NCI-H69 (cell line): Measurements from ENCODE around the gene ADIG.
"Not testable (repeated sequence)": the region's sequence is repeated elsewhere in the genome, so short reads cannot be mapped to it uniquely, and the experiment has no call there.

ENCODE experiments used
- DNase-seq: peaks from one replicate; lab custom pipeline; 2025; lab: John Stamatoyannopoulos, UW

The ADIG gene

DNA sequence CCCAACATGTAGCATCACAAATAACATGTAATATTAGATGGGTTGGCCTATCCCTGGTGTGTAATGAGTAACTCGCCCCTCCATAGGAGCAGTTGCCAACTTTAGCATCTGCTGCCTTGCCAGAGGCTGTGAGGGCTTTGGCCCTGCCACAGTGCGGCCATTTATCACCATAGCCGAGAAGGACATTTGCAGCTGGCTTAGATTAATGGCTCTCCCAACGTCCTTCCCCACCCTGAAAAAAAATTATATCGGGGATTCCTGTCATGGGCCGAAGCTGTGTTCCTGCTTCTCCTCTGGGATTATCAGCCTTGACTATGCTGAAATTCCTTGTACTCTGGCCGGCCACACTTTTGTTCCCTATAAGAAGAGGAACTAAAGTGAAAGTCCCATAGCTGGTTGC lies 7.6 kb upstream of the ADIG start:
- no peak for DNase-seq

DNA sequence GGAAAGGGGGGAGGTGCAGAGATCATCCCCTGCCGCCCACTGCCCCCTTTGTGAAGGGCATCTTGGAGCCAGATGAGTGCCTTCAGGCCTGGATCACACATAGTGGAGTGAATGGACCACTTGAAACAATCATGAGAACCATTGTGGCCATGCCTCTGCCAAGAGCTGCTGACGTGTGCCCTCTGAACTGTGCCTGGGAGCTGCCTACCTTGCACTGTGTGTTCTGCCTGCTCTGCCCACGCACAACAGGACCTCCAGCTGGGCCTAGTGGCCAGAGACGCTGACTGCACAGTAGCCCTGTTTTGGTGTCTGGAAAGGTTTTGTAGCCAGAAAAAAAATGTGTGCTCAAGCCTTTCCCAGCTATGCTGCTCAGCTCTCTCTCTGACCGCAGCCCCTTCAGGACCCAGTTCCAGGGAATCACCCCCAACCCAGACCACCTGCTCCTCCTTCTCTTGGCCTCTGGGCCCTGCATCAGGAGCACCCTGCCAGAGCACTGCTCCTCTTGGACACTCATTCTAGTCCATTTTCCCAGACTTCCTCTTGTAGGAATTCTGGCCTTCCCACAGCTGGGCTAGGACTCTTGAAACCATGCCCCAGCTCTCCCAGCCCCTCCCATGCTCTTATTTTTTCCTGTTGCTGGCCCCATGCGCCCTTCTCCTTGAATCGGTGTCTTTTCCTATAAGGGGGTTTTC lies 1.6 kb upstream of the ADIG start:
- no peak for DNase-seq

DNA sequence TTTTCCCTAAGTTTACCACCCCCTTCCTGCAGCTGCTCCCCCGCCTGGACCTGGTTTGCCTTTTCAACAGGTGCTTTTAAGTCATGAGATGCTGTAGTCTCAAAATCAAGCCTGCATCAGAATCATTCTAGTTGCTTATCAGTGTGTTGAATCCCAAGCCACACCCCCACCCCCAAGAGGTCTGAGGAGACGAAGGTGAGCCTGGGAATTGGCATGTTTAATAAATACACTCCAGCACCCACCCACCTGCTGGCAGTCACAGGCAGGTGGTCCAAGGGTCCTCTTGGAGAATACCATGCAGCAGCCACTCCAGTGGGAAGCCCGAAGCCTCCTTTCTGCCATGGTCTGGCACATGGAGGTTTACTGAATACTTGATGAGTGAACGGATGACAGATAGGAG lies 1.1 kb upstream of the ADIG start:
- DNase-seq, result no peak

DNA sequence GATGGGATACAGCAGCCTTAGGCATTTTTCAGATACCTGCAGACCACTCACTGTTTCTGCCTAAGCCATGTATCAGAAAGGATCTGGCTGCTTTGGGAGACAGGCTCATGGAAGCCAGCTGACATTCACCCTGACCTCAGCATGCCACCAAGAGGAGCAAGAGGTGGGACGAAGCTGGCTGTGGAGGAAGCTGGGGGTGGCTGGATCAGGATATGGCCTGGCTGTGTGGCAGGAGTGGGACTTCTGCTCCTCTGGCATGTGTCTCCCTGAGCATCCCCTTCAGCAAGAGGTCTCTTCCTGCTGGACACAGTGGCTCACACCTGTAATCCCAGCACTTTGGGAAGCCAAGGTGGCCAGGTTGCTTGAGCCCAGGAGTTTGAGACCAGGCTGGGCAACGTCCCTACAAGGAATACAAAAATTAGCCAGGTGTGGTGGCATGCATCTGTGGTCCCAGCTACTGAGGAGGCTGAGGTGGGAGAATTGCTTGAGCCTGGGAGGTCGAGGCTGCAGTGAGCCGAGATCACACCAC lies 897 bp downstream of the ADIG start:
- DNase-seq, result no peak

DNA sequence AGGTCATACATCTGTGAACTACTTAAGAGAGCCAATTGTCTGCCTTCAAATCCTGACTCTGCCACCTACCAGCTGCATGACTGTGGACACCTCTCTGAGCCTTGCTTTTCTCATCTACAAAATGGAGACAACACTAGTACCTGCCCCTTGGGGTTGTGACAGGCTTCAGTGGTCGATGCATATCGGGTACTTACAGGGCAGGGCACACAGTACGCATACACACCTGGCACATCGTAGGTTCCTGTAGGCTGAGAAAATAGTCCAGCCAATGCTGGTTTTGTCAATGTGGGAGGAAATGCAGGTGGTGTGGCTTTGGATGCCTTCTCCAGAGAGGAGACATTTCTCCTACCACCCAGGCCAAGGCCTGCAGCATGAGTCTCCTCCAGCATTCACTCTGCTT lies 2.3 kb downstream of the ADIG start:
- DNase-seq, result no peak

DNA sequence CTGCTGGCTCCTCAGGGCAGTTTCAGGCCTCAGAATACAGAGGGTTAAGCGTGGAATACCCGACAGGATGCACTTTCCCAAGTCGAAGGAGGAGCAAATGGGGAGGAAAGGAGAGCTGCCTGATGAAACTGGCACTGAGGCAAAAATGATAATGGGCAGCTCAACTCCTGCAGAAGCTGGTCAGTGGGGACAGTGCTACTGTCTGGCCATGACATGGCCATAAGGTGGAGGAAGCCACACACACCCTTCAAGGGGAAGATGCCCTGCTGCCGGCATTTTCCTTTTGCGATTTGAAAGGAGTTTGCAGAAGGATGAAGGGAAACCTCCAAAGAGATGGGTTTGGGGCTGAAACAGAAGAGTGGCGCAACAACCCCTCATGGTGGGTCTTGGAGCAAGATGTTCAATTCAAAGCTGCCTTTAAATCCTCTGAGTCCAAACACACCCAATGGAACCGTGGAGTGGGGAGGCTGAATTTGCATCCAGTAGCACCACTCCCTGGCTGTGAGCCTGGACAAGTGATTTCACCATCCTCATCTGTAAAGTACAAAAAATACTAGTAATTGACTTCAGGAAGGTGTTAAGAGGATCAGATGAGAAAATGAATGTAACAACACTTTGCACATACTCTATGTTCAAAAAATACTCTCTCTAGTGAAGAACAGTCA lies 3.2 kb downstream of the ADIG start:
- DNase-seq, result no peak

DNA sequence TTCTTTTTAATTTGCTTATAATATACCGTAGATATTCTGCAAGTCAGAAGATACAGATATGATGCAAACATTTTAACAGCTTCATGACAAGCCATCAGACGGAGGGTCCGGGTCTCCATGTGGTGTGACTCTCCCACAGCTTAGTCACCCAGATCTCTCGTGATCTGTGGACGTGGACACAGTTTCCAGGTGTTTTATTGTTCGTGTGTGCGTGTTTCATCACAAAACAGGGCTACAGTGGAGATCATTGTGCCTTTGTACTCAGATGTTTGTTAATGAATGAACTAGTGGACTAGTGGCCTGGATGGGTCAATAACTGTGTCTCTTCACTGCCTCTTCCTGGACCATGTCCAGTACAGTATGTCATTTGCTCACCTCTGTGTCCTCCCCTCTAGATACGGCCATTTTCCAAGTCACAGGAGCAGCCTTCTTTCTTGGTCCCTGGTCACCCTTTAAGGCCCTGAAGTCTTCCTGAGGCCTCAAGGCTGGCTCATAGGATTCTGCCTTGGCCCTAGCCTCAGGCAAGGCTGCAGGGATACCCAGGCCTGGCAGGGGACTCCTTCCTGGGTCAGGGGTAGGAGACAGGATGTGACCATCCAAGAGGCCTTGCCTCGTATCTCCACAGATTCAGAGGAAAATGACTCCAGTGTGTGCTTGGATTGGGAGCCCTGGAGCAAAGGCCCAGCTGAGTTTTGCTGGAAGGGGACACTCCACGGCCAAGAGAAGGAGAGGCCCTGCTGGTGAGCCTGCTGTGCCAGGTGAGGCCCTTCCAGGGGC lies 4.6 kb downstream of the ADIG start:
- no peak for DNase-seq

DNA sequence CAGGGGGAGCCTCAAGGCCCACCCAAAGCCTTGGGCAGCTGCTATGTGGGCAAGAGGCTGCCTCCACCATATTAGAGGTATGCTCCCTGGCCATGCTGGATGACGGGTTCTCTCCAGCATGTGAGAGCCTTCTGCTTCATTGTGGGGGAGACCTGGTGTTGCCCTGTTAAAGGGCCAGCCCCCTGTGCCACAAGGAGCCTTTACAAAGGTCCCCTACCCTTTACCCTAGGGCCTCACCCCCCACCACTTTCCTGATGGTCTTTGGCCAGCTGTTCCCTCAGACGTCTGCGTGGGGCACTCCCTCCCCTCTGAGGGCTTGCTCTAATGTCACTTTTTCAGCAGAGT lies 5.2 kb downstream of the ADIG start:
- DNase-seq, result no peak

DNA sequence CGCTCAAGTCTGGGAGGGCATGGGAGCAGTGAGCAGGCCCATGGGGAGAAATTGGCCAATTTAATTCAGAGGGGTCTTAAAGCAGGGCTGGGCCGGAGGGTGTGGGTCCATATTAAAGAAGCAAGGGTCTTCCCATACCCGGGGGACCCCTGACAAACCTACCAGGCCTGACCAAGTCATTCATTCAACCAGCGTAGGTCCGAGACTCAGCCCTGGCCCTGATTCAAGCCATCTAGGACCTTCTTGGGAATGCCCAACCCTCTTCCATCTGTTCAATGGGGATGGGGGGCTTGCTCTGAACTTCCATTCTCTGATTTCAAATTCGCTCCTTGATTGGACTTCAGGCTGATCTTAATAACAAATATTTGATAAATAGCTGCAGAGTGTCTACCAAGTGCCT lies 7.3 kb downstream of the ADIG start:
- DNase-seq, result no peak

DNA sequence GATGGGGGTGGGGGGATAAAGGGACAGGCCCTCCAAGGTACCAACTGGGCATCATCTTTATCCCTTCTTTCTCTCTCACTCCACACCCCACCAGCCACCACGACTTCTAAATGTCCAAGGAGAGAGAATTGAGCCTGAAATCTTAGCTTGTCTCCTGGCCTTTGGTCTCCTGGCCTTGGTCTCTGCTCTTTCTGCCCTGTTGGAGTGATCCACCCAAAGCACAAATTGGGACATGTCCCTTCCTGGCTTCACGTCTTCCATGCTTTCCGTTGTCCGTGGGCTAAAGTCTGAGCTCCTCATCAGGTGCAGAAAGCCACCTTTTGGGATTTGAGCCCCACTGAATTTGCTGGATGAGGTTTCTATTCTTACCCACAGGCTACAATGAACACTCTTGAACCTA lies 8.4 kb downstream of the ADIG start:
- DNase-seq, result no peak

DNA sequence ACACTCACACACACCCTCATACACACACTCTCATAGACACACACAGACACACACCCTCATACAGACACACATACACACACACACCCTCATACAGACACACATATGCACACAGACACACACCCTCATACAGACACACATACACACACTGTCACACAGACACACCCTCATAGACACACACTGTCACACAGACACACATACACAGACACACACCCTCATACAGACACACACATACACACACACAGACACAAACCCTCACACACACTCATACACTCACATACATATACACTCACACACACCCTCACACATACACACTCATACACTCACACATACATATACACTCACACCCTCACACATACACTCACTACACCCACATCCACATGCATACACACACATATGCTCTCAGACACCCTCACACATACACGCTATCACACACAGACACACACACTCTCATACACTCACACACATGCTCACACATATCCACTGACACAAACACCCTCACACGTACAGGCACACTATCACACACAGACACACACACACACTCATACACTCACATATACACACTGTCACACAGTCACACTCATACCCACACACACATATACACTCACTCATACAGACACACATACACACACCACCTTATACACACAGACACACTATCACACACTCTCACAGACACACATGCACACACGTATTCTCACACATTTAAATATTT lies 9.1 kb downstream of the ADIG start:
- no peak for DNase-seq

DNA sequence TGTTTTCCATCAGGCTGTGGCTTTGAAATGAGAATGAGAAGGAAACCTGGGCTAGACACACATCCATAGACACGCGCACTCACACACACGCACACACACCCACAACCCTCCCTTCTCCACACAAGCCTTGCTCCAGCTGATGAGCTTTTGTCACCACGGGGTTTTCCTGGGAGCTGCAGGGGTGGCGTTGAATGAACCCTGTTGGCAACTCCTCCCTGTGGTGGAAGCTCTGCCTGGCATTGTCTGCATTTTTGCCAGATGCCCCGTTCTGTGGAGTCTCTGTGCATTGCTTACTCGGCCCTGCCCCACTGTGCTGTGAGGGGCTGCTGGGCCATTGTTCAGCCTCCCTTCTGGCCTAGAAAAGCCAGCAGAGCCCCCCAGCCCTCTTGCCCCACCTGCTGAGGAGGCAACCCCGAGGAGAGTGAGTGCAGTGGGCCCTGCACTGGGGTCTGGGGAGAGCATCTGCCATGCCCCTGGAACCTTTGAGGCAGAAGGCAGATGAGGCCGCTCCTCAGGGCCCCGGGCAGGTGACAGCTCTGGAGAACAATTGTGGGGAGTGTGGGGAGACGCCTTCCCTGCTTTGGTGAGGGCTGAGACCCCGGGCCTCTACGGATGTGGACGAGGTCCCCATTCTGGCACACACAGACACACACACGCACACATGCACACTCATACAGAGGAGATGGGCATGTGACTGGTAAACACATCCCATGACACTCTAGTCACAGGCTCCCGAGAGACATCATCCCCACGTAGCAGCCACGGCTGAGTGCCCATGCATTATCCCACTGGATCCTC lies 9.9 kb downstream of the ADIG start:
- peak; percentile 11 for DNase-seq

DNA sequence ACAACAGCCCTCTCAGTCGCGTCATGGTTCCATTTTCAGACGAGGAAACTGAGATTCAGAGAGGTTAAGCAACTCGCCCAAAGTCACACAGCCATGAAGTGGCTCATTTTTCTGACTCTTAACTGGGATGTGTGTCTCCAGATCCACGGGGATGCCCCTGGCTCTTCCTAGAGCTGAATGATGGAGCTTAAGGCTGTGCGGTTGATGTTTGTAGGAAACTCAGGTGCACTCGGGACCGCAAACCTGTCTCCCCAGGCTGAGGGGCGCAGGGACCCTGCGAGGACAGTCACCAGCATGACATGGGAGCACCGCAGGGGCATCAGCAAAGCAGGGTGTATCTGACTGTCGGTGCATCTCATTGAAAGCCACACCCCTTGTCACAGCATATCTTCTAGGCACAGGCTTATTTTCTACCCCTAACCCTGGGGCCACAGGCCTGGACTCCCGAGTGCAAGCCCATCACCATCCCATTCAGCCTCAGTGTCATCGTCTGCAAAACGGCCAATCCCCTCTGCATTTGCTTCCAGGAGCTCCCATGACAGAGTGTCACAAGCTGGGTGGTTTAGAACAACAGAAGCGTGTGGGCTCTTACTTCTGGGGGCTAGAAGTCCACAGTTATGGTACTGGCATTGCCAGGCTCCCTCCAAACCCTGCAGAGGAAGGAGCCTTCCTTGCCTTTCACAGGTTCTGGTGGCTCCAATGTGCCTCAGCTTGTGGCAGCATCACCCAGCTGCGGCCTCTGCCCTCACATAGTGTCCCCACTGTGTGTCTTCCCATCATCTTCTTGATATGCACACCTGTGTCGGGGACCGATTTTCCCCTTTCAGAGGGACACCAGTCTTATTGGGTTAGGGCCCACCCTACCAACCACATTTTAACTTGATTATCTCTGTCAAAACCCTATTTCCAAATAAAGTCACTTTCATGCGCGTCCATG lies 10.7 kb downstream of the ADIG start:
- DNase-seq, result no peak

DNA sequence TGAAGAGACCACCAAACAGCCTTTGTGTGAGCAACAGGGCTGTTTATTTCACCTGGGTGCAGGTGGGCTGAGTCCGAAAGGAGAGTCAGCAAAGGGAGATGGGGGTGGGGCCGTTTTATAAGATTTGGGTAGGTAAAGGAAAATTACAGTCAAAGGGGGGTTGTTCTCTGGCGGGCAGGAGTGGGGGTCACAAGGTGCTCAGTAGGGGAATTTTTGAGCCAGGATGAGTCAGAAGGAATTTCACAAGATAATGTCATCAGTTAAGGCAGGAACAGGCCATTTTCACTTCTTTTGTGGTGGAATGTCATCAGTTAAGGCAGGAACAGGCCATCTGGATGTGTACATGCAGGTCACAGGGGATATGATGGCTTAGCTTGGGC lies 11.4 kb downstream of the ADIG start:
- DNase-seq, result not testable (repeated sequence)

DNA sequence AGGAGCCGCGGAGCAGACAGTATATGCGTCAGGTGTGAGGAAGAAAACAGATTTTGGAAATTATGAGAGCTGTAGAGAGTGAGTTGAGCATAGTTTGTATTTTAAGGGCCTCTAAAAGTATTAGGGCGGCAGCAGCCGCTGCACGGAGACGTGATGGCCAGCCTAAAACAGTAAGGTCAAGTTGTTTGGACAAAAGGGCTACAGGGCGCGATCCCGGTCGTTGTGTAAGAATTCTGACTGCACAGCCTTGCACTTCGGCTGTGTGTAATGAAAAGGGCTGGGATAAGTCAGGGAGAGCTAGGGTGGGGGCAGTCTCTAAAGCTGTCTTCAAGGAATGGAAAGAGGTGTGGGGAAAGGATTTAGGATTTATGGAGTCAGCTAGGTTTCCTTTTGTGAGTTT lies 13.3 kb downstream of the ADIG start:
- DNase-seq, result not testable (repeated sequence)

DNA sequence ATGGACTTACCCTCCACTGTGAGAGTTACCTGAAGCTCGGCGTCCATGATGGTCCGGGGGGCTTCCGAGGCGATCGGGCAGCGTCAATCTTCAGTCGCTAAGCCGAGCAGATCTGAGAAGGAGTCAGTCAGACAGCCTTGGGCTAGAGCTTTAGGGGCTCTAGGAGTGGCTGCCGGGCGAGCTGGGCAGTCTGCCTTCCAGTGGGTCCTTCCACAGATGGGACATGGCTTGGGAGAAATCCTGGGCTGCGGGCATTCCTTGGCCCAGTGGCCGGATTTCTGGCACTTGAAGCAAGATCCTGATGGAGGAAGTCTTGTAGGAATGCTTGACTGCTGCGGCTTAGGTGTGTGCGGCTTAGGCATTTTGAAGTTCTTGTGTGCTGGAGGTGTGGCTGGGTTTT lies 14.9 kb downstream of the ADIG start:
- not testable (repeated sequence) for DNase-seq

DNA sequence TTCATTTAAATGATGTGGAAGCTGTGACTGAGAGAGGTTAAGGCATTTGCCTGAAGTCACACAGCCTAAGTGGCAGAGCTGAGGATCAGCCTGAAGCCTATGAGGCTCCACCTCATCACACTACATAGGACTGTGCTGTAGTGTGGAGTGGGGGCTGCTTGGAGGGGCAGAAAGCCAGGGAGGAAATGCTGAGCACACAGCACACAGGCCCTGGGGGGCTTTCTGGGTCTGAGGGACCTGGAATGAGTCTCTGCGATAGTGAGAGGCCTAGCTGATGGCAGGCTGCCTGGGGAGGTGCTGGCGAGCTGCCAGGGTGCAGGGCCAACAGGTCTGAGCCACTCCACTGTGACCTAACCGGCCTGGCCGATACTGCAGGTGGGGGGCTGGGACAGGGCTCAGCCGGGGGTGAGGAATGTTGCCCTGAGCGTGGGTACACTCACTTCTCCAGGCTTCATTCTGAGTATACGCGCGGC lies 18.4 kb downstream of the ADIG start:
- DNase-seq, result peak; percentile 11

DNA sequence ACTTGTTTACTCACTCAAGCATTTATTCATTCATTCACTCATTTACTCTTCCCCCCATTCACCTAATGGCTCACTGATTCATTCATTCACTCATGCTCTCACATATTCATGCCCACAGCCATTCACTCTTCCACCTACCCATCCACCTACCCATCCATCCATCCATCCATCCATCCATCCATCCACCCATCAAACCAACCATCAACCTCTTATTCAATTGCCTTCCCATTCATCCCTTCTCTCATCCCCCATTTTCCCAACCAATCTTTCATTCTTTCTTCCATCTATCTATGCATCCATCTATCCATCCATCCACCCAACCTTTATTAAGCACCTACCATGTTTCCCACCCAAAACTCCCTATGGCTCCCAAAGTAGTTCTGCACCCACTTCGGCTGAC lies 19.1 kb downstream of the ADIG start:
- no peak for DNase-seq

DNA sequence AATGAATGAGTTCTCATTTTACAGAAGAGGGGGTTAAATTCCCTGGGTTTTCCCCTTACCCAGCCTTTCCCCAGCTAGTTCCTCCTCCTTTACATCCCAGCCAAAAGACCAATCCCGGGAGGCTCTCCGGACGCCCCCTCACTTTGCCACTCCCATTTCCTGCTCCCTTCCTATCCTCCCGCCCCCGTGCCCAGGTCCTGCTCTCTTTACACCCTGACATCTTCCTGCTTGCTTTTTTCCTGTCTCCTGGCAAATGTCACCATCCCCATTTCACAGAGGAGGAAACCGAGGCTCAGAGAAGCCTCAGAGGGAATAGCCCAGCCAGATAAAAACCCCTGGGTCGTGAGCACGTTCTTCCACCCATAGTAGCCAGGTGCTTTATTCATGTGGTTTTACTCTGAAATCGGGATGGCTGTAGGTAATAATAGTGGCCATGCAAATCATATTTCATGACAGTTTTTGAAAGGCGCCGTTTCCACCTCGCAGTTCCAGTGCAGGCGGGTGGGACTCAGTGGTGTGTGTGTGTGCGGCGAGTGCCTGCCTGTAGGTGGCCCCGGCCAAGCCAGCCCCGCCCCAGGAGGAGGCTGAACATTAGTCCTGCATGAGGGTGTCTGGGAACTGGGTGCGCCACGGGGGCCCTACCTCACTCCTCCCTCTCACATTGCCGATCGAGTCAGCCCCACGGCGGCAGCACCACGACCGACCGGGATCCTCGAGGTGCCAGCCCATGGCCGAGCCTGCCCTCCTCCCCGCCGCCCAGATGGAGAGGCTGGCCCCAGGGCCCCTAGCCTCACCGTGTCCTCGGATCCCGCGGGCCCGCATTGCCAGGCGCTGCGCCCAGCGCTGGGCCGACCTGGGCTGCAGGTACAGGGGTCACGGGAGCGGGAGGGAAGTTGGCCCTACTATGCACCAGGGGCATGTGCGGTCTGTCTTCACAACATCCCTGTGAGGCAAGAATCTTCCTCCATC lies 20.5 kb downstream of the ADIG start, which contains the start of gene ARHGAP40:
Gene ARHGAP40 (plus strand): TSS at position 594 of the 969 bp plus-strand sequence.
- DNase-seq, result peak; percentile 47
